Stimulated activated CD8-positive, alpha-beta memory T cell treated with anti-CD3 and anti-CD28 coated beads, Interleukin-15, amount 100 ng/mL, for 1 hour (primary cell): ENCODE measurements around the gene MAP3K5.

Experiments
- DNase-seq: peaks from one replicate; pipeline ENCODE4 v3.0.0-alpha.2; 2020; ENCODE audit warnings: low read depth

Gene MAP3K5

DNA sequence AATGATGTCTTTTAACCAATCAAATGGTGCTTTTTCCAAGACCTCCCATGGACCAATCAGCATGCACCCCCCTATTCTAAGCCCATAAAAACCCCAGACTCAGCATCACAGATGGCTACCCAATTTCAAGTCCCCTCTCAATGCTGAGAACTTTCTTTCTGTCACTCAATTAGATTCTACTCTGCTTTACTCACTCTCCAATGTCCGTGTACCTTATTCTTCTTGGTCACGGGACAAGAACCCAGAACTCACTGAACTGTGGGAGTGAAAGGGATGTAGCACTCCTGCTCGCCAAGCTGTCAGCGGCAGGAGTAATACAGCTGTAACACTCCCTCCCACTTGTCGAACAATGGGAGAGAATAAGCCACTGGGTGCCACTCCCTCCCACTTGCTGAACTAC lies 221.2 kb downstream of the MAP3K5 start:
- DNase-seq: no peak

DNA sequence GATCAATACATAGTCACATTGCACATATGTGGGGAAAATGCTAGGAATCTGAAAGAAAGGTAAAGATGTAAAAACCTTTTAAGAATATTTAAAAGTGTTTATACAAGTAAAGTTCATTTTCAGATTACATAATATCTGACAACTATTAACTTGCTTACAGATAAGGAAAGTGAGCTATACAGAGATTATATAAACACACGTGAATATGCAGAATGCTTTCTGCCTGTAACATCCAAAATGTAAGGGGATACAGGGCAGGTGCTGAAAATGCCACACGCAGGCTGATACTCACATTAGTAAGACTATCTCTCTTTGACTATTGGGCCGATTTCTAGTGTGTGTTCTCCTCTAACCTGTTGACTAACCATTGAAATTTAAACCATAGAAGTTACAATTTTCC lies 224.1 kb downstream of the MAP3K5 start:
- no peak for DNase-seq

- no peak for DNase-seq
These were observed 224.6 kb downstream of the MAP3K5 start for GRCh38 chr6:136567688-136568087.

DNA sequence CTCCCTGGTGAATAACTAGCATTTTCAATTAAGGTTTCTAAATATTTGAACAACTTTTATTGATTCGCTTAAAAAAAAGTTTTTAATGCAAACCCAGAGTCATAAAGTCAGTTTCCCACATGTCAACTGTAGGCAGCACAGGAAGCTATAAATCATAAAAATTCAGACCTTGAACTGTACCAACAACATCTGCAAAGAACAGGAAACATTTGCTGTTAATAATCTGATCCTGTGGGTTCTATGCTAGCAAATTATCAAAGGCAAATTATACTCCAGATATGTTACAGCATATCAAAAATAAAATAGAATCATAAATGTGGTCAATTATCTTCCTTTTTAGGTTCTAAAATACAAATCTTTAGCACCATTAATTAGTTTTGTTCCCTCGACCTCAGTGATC lies 225.4 kb downstream of the MAP3K5 start:
- no peak for DNase-seq

DNA sequence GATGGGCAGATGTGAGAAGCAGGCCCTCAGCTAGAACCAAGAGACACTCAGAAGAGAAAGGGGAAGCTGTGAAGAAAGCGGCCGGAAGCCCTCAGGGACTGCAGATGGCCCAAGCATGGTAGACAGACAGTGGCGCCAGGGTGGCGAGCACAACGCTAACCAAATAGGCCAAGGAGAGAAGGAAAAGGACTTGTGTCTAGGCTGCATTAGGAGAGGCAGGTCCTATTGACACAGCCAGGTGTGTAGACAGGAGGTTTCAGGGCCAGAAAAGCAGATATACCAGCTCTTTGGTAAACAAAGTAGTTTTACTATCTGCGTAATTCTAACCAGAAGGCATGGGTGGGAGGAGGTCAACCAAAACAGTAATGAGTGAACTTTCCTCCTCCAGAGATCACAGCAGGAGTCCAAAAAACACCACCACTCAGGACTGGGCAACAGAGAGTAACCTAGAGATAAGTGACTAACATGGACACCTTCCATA lies 226.2 kb downstream of the MAP3K5 start:
- DNase-seq: no peak

- no peak for DNase-seq
These were observed 228.1 kb downstream of the MAP3K5 start for GRCh38 chr6:136564180-136564579.

GRCh38 chr6:136563386-136564152 lies 228.7 kb downstream of the MAP3K5 start:
- DNase-seq: no peak

GRCh38 chr6:136562211-136562610 lies 230.1 kb downstream of the MAP3K5 start:
- DNase-seq: no peak

- no peak for DNase-seq
These were observed 239.0 kb downstream of the MAP3K5 start for GRCh38 chr6:136553166-136553787.

- DNase-seq: no peak
These were observed 240.2 kb downstream of the MAP3K5 start for GRCh38 chr6:136552054-136552453.

DNA sequence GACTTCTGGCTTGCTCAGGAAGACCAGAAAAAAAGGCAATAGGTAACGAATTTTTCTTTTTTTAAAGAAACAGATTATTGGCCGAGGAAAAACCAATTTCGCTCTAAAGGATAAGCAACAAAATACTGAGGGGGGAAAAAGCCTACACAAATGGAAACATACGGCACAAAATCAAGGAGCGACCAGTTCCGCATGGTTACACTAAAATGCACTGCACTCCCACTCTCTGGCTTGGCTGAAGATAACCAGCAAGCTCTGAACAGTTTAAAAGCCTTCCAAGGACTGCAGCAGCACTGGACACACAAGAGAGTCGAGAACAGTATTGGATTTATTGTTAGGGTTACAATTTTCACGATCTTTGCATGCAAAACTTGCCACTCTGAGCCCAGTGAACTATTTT lies 241.2 kb downstream of the MAP3K5 start:
- DNase-seq: no peak

DNA sequence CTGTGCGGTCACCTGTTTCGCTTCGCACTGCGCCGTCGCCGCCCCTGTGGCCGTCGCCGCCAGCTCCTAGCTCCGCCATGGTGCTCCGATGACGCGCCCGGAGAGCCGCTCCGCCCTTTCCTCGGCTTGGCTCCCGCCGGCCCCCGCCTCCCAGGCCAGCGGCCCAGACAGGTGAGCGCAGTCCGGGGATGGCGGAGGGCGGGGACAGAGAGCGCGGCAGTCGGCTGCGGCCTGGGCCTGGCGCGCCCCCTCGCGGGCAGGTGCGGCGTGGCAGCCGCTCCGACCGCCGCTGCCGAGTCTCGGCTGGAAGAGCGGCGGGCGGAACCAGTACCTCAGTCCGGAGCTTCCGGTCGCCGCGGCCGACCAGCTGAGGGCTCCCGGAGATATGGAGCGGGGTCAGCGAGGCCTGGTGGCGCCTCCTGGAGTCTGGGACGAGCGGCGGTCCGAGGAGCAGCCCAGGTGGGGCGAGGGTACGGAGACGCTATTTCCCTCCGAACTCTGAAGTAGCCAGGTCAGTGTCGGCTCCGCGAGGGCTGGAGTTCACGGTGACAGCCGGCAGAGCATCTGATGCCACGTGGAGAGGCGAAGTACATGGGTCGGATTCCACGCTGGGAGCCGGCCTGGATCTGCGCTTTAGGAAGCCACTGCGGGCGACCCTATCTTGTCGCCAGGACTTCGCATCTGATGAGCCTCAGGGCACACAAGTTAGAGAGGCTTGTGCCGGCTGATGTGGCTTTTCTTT lies 241.8 kb downstream of the MAP3K5 start, which contains the start of gene MAP7:
Gene MAP7, minus strand, starts transcription at position 93 of the 742 bp plus-strand sequence. Its CDS starts 14 bp downstream, at position 79.
- no peak for DNase-seq

- no peak for DNase-seq
These were observed 242.3 kb downstream of the MAP3K5 start for GRCh38 chr6:136550045-136550329.

GRCh38 chr6:136549300-136550044 lies 242.8 kb downstream of the MAP3K5 start:
- no peak for DNase-seq

- no peak for DNase-seq
These were observed 243.5 kb downstream of the MAP3K5 start for GRCh38 chr6:136548582-136549299.

DNA sequence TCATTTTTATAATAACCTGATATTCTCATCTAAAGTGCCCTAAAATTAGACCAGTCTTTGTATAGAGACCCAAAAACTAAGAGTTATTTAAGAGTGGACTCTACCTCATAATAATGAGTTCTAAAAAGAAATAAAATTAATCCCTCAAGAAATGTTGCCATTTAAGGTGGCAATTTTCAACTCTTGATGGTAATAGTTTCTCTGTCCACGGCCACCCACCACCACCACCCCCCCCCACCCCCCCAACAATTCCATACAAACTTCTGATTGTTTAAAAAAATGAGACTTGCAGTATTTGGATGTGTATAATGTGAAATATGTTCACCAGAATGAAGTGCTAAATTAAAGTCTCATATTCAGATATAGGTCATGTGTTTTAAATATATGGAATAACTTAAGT lies 244.4 kb downstream of the MAP3K5 start:
- no peak for DNase-seq

- DNase-seq: no peak
These were observed 244.9 kb downstream of the MAP3K5 start for GRCh38 chr6:136547336-136547735.

- no peak for DNase-seq
These were observed 245.9 kb downstream of the MAP3K5 start for GRCh38 chr6:136546331-136546730.

DNA sequence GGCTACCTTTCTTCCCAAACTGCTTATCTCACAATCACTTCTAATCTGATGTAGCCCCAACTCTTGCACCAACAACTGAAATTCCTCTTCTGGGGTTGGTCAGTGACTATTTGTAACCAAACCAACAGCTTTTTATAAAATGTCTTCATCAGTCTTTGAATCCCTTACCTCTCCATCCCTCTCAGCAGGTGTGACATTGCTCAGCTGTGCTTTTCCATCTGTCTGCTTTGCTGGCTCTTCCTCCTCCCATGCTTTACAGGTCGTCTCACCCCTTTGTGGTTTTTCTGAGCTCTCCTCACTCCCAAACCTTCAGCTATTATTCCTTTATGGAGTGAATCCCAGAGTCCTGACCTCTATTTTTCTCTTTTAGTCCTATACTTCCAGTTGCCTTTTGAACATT lies 248.0 kb downstream of the MAP3K5 start:
- DNase-seq: no peak

- DNase-seq: no peak
These were observed 250.9 kb downstream of the MAP3K5 start for GRCh38 chr6:136541395-136541794.

DNA sequence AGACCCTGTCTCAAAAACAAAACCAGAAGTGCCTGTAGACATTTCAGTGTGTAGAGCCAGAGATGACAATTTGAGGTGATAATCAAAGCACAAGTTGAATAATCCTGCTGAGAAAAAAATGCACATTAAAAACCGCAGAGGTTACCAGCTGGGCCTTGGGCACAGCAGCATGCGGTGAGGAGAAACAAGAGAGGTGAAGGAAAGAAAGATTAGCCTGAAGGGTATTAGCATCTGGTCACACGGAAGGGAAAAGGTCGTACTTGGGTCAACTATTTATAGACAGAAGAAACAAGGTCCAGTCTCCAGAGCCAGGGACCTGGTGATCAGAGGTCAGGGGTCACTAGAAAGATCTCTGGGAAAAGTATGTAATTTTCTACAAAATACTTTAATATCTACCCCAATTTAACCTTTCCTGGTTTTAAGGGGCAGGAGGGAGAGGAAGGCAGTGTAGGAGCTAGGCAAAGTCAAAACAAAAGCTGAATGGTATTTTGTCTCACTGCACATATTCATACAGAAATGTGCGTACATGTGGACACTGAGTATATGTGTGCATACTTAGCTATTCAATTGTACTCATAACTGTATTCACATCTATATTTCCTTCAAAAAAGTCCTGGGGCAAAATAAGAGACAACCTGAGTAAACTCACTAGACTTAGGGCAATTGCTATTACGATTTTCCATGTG lies 252.2 kb downstream of the MAP3K5 start:
- no peak for DNase-seq
